Calu3 (cell line): ENCODE results near the gene POP4. TPM values are rescaled to one million over a fixed set of nuclear protein-coding genes. Genes with fewer than 3 reads are reported as not detected.

ENCODE experiments used
- BruUV-seq: library from RNA; stranded (reverse); fragments of 400-500 nt; replicated peaks from 2 replicates; lab custom pipeline; 2021; lab: Mats Ljungman, UMichigan
- CTCF ChIA-PET: fragments of 300-600 bp; sonication (Branson Sonifier 250); formaldehyde crosslinking; loops from one replicate; lab custom pipeline; 2022; ENCODE audit warnings: antibody characterized with exemption; lab: Charles Lee
- DNase-seq: peaks from one replicate; pipeline ENCODE4 v3.0.0; 2022
- H3K27ac Mint-ChIP-seq: one replicate; pipeline ENCODE4 v1.8.0; 2022; ENCODE audit warnings: mixed read lengths; ENCODE audit not compliant: unreplicated experiment
- H3K27me3 Mint-ChIP-seq: one replicate; pipeline ENCODE4 v1.8.0; 2022; ENCODE audit warnings: mixed read lengths; ENCODE audit not compliant: unreplicated experiment
- H3K36me3 Mint-ChIP-seq: one replicate; pipeline ENCODE4 v1.8.0; 2022; ENCODE audit warnings: mild to moderate bottlenecking, moderate library complexity, mixed read lengths; ENCODE audit not compliant: insufficient read depth, unreplicated experiment
- H3K4me1 Mint-ChIP-seq: one replicate; pipeline ENCODE4 v1.8.0; 2022; ENCODE audit warnings: mild to moderate bottlenecking, low read depth, mixed read lengths; ENCODE audit not compliant: unreplicated experiment
- H3K4me3 Mint-ChIP-seq: one replicate; pipeline ENCODE4 v1.8.0; 2022; ENCODE audit warnings: mild to moderate bottlenecking, low read depth, moderate library complexity, mixed read lengths; ENCODE audit not compliant: unreplicated experiment
- H3K9me3 Mint-ChIP-seq: one replicate; pipeline ENCODE4 v1.8.0; 2022; ENCODE audit warnings: low read depth, mixed read lengths; ENCODE audit not compliant: unreplicated experiment
- CTCF ChIP-seq: fragments of 200-600 bp; IDR thresholded peaks from one replicate; pipeline ENCODE4 v1.8.0; 2022; ENCODE audit warnings: antibody characterized with exemption; ENCODE audit not compliant: unreplicated experiment
- intact Hi-C: fragments of 100-400 bp; cut with micrococcal nuclease; formaldehyde crosslinking; loops from one replicate; pipeline ENCODE4 v1.10.0; 2022; ENCODE audit not compliant: unreplicated experiment
- total RNA-seq: library from RNA; stranded (reverse); gene quantifications from 2 replicates; pipeline ENCODE4 v1.2.3, GENCODE V29; 2022

The POP4 gene
- total RNA-seq, 1 experiment from 2014 or later = 72.9 TPM

DNA sequence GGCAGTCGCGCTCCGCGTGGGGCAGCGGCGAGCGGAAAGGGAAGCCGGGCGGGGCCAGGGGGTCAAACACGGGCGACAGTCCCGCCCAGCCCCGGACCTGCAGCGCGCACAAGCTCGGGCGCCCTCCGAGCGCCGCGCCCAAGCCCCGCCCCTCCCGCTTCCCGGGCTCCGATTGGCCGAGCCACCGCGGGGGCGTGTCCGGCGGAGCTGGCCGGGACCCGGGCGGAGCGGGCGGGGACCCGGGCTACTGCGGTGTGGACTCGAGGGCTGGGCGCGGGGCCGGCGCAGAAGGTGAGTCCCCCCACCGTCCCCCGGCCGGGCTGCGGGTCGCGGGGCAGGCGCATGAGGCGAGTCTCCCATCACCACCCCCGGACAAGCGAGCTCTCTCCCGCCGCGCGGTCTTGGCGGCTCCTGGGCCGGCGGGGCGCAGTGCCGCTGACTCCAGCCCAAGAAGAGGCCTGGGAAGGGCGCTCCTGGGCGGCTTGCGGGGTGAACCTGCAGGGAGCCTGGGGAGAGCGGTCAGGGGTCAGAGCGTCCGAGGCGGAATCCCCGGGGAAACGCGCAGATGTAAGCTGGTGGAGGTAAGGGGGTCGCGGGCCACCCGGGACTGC, 59.2 kb downstream of the POP4 start, which contains the start of gene PLEKHF1:
Gene PLEKHF1 (plus strand): TSS at position 247 of the 611 bp plus-strand sequence. CDS start 8,379 bp downstream, outside the sequence.
- no peaks in the 10 kb centered on the region for H3K9me3 Mint-ChIP-seq
- DNase-seq = peak; percentile 93
- H3K4me3 Mint-ChIP-seq = peak within 1 kb of the TSS; percentile 81
- H3K27ac Mint-ChIP-seq = peak within 1 kb of the TSS; percentile 11
- no peaks in the 10 kb centered on the region for H3K4me1 Mint-ChIP-seq
- TF ChIP-seq CTCF = no peak
- BruUV-seq = no TSS peak
- H3K27me3 Mint-ChIP-seq = no peaks in the 10 kb centered on the region
- CTCF ChIA-PET = interaction anchor here (0.5 to 1.1 kb wide), 3 partner anchors 51 to 59 kb away, joined by 3 read pairs; partner anchors contain the start of gene POP4
- peaks cover 8% of the 10 kb centered on the region for H3K36me3 Mint-ChIP-seq
- intact Hi-C loops = no loop called here

GRCh38 chr19:29665826-29666577, 59.9 kb downstream of the POP4 start:
- peaks cover 8% of the 10 kb centered on the region for H3K36me3 Mint-ChIP-seq
- DNase-seq = peak; percentile 28
- no peak overlapping the region for H3K27ac Mint-ChIP-seq
- peak overlapping the region; percentile 81 for H3K4me3 Mint-ChIP-seq
- TSS peak; percentile 18 for BruUV-seq
- TF ChIP-seq CTCF = no peak
- CTCF ChIA-PET = interaction anchor here (0.6 to 1.1 kb wide), 3 partner anchors 26 to 60 kb away, joined by 3 read pairs; partner anchors contain the start of gene POP4
- peaks cover 3% of the 10 kb centered on the region for H3K4me1 Mint-ChIP-seq
- H3K9me3 Mint-ChIP-seq = no peaks in the 10 kb centered on the region
- no peaks in the 10 kb centered on the region for H3K27me3 Mint-ChIP-seq
- intact Hi-C loops = no loop called here

Other genes starting within 250 kb of the POP4 start
- not detected in 2 replicates for gene VSTM2B, start 80.3 kb upstream of the POP4 start, total RNA-seq
- 2.4 and 2.9 TPM in 2 replicates for gene PLEKHF1, start 59.2 kb downstream of the POP4 start, total RNA-seq
- gene C19orf12, start 109.0 kb downstream of the POP4 start, total RNA-seq = 15.4 and 17.5 TPM in 2 replicates
- 11.0 and 15.9 TPM in 2 replicates for gene CCNE1, start 205.7 kb downstream of the POP4 start, total RNA-seq